ENCODE measurements around the gene CAV2. TPM values are rescaled to one million over a fixed set of nuclear protein-coding genes. Genes with fewer than 3 reads are reported as not detected.

CAV2 gene
- total and polyA plus RNA-seq, 9 of the 15 experiments (the other 6 are each of a cell fraction or from before 2014, with no cell fraction given) = 16.1 to 137 (median 38.3) TPM

- TF ChIP-seq, protein P1, sequence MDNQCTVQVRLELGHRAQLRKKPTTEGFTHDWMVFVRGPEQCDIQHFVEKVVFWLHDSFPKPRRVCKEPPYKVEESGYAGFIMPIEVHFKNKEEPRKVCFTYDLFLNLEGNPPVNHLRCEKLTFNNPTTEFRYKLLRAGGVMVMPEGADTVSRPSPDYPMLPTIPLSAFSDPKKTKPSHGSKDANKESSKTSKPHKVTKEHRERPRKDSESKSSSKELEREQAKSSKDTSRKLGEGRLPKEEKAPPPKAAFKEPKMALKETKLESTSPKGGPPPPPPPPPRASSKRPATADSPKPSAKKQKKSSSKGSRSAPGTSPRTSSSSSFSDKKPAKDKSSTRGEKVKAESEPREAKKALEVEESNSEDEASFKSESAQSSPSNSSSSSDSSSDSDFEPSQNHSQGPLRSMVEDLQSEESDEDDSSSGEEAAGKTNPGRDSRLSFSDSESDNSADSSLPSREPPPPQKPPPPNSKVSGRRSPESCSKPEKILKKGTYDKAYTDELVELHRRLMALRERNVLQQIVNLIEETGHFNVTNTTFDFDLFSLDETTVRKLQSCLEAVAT (IDR thresholded peaks at IDR 0.05) = 0 out of 4 replicates have a peak, but pooled peaks of 1 of the 2 experiments have one; percentile 21
- no peak for TF ChIP-seq MYC (IDR thresholded peaks at IDR 0.05; ENCODE audit: low read depth, low read length)
- TF ChIP-seq MYC (CRISPR knock-in tag; IDR thresholded peaks at IDR 0.05; ENCODE audit: borderline replicate concordance, low read depth) = no peak
- no peak for TF ChIP-seq ZNF134 (CRISPR knock-in tag; conservative IDR thresholded peaks at IDR 0.05)
- TF ChIP-seq DPF2 (IDR thresholded peaks at IDR 0.05) = 0 out of 2 replicates have a peak, but pooled peaks have one; percentile 16
- TF ChIP-seq PCBP2 (IDR thresholded peaks at IDR 0.05; ENCODE audit: low read depth, low read length, poor library complexity, severe bottlenecking) = no peak
Measured at GRCh38 chr7:116492654-116493109, 6.9 kb upstream of the CAV2 start (continued).

- Histone ChIP-seq H3K27ac (ENCODE audit: extremely low read depth, low read depth, low read length) (peak overlapping the region; percentile 15; the same call in 1 of the 3 replicates), H3K27me3 (ENCODE audit: control insufficient read depth in 2 of 2, insufficient read depth in 2 of 2, low read length in 2 of 2) (no peaks in the 10 kb centered on the region), H3K36me3 (ENCODE audit: control insufficient read depth, insufficient read depth, low read length) (no peaks in the 10 kb centered on the region), H4K20me1 (replicated peaks; ENCODE audit: control insufficient read depth, insufficient read depth, low read length) (no peaks in the 10 kb centered on the region), H3K4me1 (replicated peaks in 1 of 2; ENCODE audit: control insufficient read depth in 2 of 2, insufficient read depth in 2 of 2, low read length in 2 of 2) (peaks cover 18 to 34% of the 10 kb centered on the region in 2 experiments; a peak in 4 of 5 replicates), H3K4me2 (ENCODE audit: insufficient read depth, low read length) (no peak overlapping the region), H3K9ac (ENCODE audit: insufficient read depth in 1 of 2, low read depth in 2 of 2, low read length in 2 of 2) (peak overlapping the region in 1 of 2 experiments; percentile 3; a peak in 1 of 4 replicates), H3K9me1 (ENCODE audit: control insufficient read depth, insufficient read depth, low read length) (no peaks in the 10 kb centered on the region), H3K9me3 (replicated peaks; ENCODE audit: control insufficient read depth, insufficient read depth, low read depth, low read length) (no peaks in the 10 kb centered on the region), H3K4me3 (no peak overlapping the region), H2AFZ (ENCODE audit: low read depth, low read length) (peak overlapping the region; percentile 67), H3K79me2 (ENCODE audit: control insufficient read depth, insufficient read depth, low read length) (no peaks in the 10 kb centered on the region)
- WGBS (ENCODE audit: insufficient coverage, low coverage, missing lambda C conversion rate) = 8% methylated on average over 1 of the region's 1 CpG
- no peak for FAIRE-seq
- no peak for DNase-seq (ENCODE audit: extremely low read depth in 1 of 4, low spot score in 3 of 4)
- no peak for ATAC-seq
- ChIA-PET POLR2A (no interaction called here), CTCF (ENCODE audit: low intra/inter-chr PET ratio) (no interaction called here)
- intact Hi-C loops (cut with micrococcal nuclease) = no loop called here
- in situ Hi-C loops (cut with MboI) = no loop called here
- TF ChIP-seq NR2C2 (CRISPR knock-in tag; IDR thresholded peaks at IDR 0.05) (no peak), NR2C2 (tag; IDR thresholded peaks at IDR 0.05) (no peak), PRMT5 (CRISPR knock-in tag; IDR thresholded peaks at IDR 0.05) (no peak), RBM17 (IDR thresholded peaks at IDR 0.05; ENCODE audit: borderline replicate concordance, low read depth, low read length) (no peak), MTA1 (IDR thresholded peaks at IDR 0.05; ENCODE audit: borderline replicate concordance) (no peak), SRSF1 (IDR thresholded peaks at IDR 0.05; ENCODE audit: low read depth, low read length) (no peak), CCAR2 (IDR thresholded peaks at IDR 0.05; ENCODE audit: low read depth, low read length) (no peak), HNRNPUL1 (IDR thresholded peaks at IDR 0.05; ENCODE audit: low read length) (no peak), ZNF444 (CRISPR knock-in tag; IDR thresholded peaks at IDR 0.05) (no peak), TBP (optimal IDR thresholded peaks at IDR 0.05; ENCODE audit: low read depth, low read length) (no peak), CREBBP (IDR thresholded peaks at IDR 0.05; ENCODE audit: low read depth, low read length) (no peak)
- TF ChIP-seq, protein P2, sequence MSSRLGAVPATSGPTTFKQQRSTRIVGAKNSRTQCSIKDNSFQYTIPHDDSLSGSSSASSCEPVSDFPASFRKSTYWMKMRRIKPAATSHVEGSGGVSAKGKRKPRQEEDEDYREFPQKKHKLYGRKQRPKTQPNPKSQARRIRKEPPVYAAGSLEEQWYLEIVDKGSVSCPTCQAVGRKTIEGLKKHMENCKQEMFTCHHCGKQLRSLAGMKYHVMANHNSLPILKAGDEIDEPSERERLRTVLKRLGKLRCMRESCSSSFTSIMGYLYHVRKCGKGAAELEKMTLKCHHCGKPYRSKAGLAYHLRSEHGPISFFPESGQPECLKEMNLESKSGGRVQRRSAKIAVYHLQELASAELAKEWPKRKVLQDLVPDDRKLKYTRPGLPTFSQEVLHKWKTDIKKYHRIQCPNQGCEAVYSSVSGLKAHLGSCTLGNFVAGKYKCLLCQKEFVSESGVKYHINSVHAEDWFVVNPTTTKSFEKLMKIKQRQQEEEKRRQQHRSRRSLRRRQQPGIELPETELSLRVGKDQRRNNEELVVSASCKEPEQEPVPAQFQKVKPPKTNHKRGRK (tag; IDR thresholded peaks at IDR 0.05) = no peak
- BruUV-seq (replicated peaks) = no TSS peak
Measured at GRCh38 chr7:116493449-116493848, 6.1 kb upstream of the CAV2 start.

Measured in K562 (cell line).